Measurements from ENCODE around the gene NUP35.

GRCh38 chr2:183148955-183149354 lies 24.7 kb downstream of the NUP35 start:
- TF ChIP-seq CTCF (conservative IDR thresholded peaks at IDR 0.05; ENCODE audit: low read depth, low read length), result no peak
- TF ChIP-seq SMC3 (IDR thresholded peaks at IDR 0.05; ENCODE audit: low read depth, low read length), result no peak
- TF ChIP-seq POLR2A (IDR thresholded peaks at IDR 0.05; ENCODE audit: low read depth, low read length), result no peak
- TF ChIP-seq RCOR1 (IDR thresholded peaks at IDR 0.05; ENCODE audit: insufficient replicate concordance, low read length), result no peak
